ENCODE results near the gene ALDH3B2.
A peak's percentile ranks its signal among the peaks of the same experiment; 100 is the strongest.
"Not testable (repeated sequence)": the region's sequence is repeated elsewhere in the genome, so short reads cannot be mapped to it uniquely, and the experiment has no call there.

Gene ALDH3B2, protein sequence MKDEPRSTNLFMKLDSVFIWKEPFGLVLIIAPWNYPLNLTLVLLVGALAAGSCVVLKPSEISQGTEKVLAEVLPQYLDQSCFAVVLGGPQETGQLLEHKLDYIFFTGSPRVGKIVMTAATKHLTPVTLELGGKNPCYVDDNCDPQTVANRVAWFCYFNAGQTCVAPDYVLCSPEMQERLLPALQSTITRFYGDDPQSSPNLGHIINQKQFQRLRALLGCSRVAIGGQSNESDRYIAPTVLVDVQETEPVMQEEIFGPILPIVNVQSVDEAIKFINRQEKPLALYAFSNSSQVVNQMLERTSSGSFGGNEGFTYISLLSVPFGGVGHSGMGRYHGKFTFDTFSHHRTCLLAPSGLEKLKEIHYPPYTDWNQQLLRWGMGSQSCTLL

GRCh38 chr11:67674442-67674871, at the start of gene ALDH3B2:
Gene ALDH3B2 (minus strand): TSS chr11:67674623. CDS start chr11:67666935, 7,688 bp downstream.
- Histone ChIP-seq H3K27ac (ENCODE audit: extremely low read depth, low read depth, low read length) (no peak within 1 kb of the TSS), H3K4me1 (ENCODE audit: control insufficient read depth, insufficient read depth, low read length) (no peaks in the 10 kb centered on the region), H3K4me3 (ENCODE audit: low read depth, low read length) (no peak within 1 kb of the TSS), H3K36me3 (ENCODE audit: control insufficient read depth in 2 of 2, insufficient read depth in 1 of 2, low read length in 2 of 2) (no peaks in the 10 kb centered on the region), H3K9me3 (ENCODE audit: control insufficient read depth, insufficient read depth, low read depth, low read length) (no peaks in the 10 kb centered on the region)
- TF ChIP-seq ZBTB17 (tag by site-specific recombination; IDR thresholded peaks at IDR 0.05) (no peak), ZNF501 (tag by site-specific recombination; IDR thresholded peaks at IDR 0.05) (no peak), ZFP37 (tag by site-specific recombination; IDR thresholded peaks at IDR 0.05) (no peak), ZNF132 (tag by site-specific recombination; IDR thresholded peaks at IDR 0.05; ENCODE audit: borderline replicate concordance) (no peak), ZNF621 (tag by site-specific recombination; IDR thresholded peaks at IDR 0.05) (no peak), ZNF596 (tag by site-specific recombination; IDR thresholded peaks at IDR 0.05) (no peak), RBAK (tag by site-specific recombination; IDR thresholded peaks at IDR 0.05) (no peak), SCRT2 (tag by site-specific recombination; IDR thresholded peaks at IDR 0.05) (no peak), ZBTB8A (tag by site-specific recombination; IDR thresholded peaks at IDR 0.05) (no peak), ZNF76 (tag by site-specific recombination; IDR thresholded peaks at IDR 0.05; ENCODE audit: borderline replicate concordance, low read depth) (no peak), ZNF16 (tag by site-specific recombination; IDR thresholded peaks at IDR 0.05; ENCODE audit: low read depth) (no peak), ZNF341 (tag by site-specific recombination; IDR thresholded peaks at IDR 0.05; ENCODE audit: low read depth) (no peak)
- ChIA-PET POLR2A (no interaction called here), CTCF (interaction anchor here (0.7 kb wide), 1 partner anchor 449 kb away, joined by 4 read pairs; no protein-coding TSS in a partner anchor)

DNA sequence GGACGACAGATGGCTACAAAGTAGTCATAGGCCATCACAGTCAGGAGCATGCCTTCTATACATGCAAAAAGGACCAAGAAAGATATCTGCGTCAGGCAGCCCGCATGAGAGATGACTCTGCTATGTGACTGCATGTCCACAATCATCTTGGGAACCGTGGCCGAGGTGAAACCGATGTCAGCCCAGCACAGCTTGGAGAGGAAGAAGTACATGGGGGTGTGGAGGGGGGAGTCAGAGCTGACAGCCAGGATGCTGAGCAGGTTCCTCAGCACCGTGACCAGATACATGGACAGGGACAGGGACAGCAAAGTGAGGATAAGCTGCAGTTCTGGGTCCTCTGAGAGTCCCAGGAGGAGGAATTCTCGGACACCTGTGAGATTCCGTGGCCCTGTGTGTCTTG, 48.6 kb upstream of the ALDH3B2 start:
- H3K36me3 ChIP-seq (ENCODE audit: control insufficient read depth in 2 of 2, insufficient read depth in 1 of 2, low read length in 2 of 2); H3K4me1 ChIP-seq (ENCODE audit: control insufficient read depth, insufficient read depth, low read length); H3K27ac ChIP-seq (ENCODE audit: extremely low read depth, low read depth, low read length); H3K4me3 ChIP-seq (ENCODE audit: low read depth, low read length); POLR2A ChIA-PET; CTCF ChIA-PET; H3K9me3 ChIP-seq (ENCODE audit: control insufficient read depth, insufficient read depth, low read depth, low read length): not testable (repeated sequence)

DNA sequence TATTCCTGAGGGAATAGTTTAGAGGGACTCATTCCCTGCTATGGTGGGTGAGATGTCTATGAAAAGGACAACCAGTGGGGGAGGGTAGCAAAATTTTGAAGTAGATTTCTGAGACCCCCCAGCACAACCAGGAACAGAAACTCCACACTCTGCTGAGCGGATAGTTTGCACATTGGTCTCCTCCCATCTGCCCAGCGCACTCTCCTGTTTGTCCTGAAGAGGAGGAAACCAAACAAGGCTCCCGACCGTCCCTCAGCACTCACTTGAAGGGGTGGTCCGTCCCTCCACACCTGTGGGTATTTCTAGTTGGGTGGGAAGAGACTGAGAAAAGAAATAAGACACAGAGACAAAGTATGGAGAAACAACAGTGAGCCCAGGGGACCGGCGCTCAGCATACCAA, 41.8 kb upstream of the ALDH3B2 start:
- H3K4me1 ChIP-seq (ENCODE audit: control insufficient read depth, insufficient read depth, low read length); POLR2A ChIA-PET; H3K9me3 ChIP-seq (ENCODE audit: control insufficient read depth, insufficient read depth, low read depth, low read length); H3K4me3 ChIP-seq (ENCODE audit: low read depth, low read length); CTCF ChIA-PET; H3K27ac ChIP-seq (ENCODE audit: extremely low read depth, low read depth, low read length); H3K36me3 ChIP-seq (ENCODE audit: control insufficient read depth in 2 of 2, insufficient read depth in 1 of 2, low read length in 2 of 2): not testable (repeated sequence)

GRCh38 chr11:67715801-67716200, 41.4 kb upstream of the ALDH3B2 start:
- CTCF ChIA-PET; POLR2A ChIA-PET; H3K27ac ChIP-seq (ENCODE audit: extremely low read depth, low read depth, low read length); H3K4me1 ChIP-seq (ENCODE audit: control insufficient read depth, insufficient read depth, low read length); H3K4me3 ChIP-seq (ENCODE audit: low read depth, low read length); H3K9me3 ChIP-seq (ENCODE audit: control insufficient read depth, insufficient read depth, low read depth, low read length); H3K36me3 ChIP-seq (ENCODE audit: control insufficient read depth in 2 of 2, insufficient read depth in 1 of 2, low read length in 2 of 2): not testable (repeated sequence)

GRCh38 chr11:67713892-67714509, 39.6 kb upstream of the ALDH3B2 start:
- H3K4me3 ChIP-seq (ENCODE audit: low read depth, low read length); H3K9me3 ChIP-seq (ENCODE audit: control insufficient read depth, insufficient read depth, low read depth, low read length); H3K27ac ChIP-seq (ENCODE audit: extremely low read depth, low read depth, low read length); H3K4me1 ChIP-seq (ENCODE audit: control insufficient read depth, insufficient read depth, low read length); POLR2A ChIA-PET; H3K36me3 ChIP-seq (ENCODE audit: control insufficient read depth in 2 of 2, insufficient read depth in 1 of 2, low read length in 2 of 2): not testable (repeated sequence)
- CTCF ChIA-PET: interaction anchor here (0.6 to 1.0 kb wide), 4 partner anchors 10 to 360 kb away, joined by 3 to 4 read pairs (median 3); no protein-coding TSS in a partner anchor
- TF ChIP-seq ZNF654 (tag by site-specific recombination; IDR thresholded peaks at IDR 0.05; ENCODE audit: low read depth): 0 out of 2 replicates have a peak, but pooled peaks have one; percentile 5

DNA sequence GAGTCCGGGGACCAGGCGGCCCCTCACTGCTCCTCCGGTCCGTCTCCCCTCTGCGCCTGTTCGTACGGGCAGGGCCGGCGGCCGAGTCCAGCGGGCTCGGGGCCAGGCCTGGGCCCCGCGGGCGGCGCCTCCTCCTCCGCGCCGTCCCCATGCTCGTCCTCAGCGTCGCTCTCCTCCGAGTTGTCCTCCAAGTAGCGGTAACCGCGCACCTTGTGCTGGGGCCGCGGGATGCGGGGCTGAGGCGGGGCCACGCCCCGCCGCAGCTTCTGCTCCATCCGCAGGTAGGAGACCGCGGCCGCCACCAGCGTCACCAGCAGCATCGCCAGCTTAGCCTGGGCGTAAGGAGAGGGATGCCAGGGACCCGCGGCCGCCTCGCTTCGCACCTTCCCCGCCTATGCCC, 37.3 kb upstream of the ALDH3B2 start:
- H3K4me3 ChIP-seq (ENCODE audit: low read depth, low read length); CTCF ChIA-PET: not testable (repeated sequence)

DNA sequence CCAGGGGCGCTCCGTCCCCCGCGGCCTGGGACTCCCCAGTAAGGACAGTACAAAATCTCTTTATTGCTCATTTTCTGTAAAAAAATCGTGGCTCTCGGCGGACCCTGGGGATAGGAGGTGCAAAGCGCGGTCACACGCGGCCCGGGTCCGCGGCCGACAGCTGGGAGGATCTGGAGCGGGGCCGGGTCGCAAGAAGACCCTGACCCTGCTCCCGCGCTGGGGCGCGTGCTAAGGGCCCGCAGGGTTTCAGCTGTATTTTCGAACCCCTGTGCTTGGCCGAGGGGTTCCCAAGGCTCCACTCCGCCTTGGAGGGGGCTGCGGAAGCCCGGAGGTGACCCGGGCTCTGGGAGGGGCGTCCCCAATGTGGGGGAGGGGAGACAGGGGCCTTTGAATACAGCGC, 36.8 kb upstream of the ALDH3B2 start:
- H3K4me3 ChIP-seq (ENCODE audit: low read depth, low read length); H3K27ac ChIP-seq (ENCODE audit: extremely low read depth, low read depth, low read length); CTCF ChIA-PET; H3K36me3 ChIP-seq (ENCODE audit: control insufficient read depth in 2 of 2, insufficient read depth in 1 of 2, low read length in 2 of 2); H3K4me1 ChIP-seq (ENCODE audit: control insufficient read depth, insufficient read depth, low read length); H3K9me3 ChIP-seq (ENCODE audit: control insufficient read depth, insufficient read depth, low read depth, low read length); POLR2A ChIA-PET: not testable (repeated sequence)

More for the DNA sequence above, 37.3 kb upstream of the ALDH3B2 start:
- H3K27ac ChIP-seq (ENCODE audit: extremely low read depth, low read depth, low read length); H3K4me1 ChIP-seq (ENCODE audit: control insufficient read depth, insufficient read depth, low read length); POLR2A ChIA-PET; H3K9me3 ChIP-seq (ENCODE audit: control insufficient read depth, insufficient read depth, low read depth, low read length); H3K36me3 ChIP-seq (ENCODE audit: control insufficient read depth in 2 of 2, insufficient read depth in 1 of 2, low read length in 2 of 2): not testable (repeated sequence)

- H3K27ac ChIP-seq (ENCODE audit: extremely low read depth, low read depth, low read length); H3K4me1 ChIP-seq (ENCODE audit: control insufficient read depth, insufficient read depth, low read length); H3K9me3 ChIP-seq (ENCODE audit: control insufficient read depth, insufficient read depth, low read depth, low read length); POLR2A ChIA-PET; H3K36me3 ChIP-seq (ENCODE audit: control insufficient read depth in 2 of 2, insufficient read depth in 1 of 2, low read length in 2 of 2); H3K4me3 ChIP-seq (ENCODE audit: low read depth, low read length); CTCF ChIA-PET: not testable (repeated sequence)
These were observed 35.4 kb upstream of the ALDH3B2 start for GRCh38 chr11:67709806-67710205.
